GM19397 (cell line): ENCODE measurements around the gene MUC20.
"Not testable (repeated sequence)": the region's sequence is repeated elsewhere in the genome, so short reads cannot be mapped to it uniquely, and the experiment has no call there.

ENCODE experiments used
- ATAC-seq: cut with Tn5 transposase; IDR thresholded peaks from one replicate; pipeline ENCODE4 v1.9.1; 2021; ENCODE audit warnings: mild to moderate bottlenecking, moderate library complexity; ENCODE audit not compliant: unreplicated experiment

MUC20 gene

DNA sequence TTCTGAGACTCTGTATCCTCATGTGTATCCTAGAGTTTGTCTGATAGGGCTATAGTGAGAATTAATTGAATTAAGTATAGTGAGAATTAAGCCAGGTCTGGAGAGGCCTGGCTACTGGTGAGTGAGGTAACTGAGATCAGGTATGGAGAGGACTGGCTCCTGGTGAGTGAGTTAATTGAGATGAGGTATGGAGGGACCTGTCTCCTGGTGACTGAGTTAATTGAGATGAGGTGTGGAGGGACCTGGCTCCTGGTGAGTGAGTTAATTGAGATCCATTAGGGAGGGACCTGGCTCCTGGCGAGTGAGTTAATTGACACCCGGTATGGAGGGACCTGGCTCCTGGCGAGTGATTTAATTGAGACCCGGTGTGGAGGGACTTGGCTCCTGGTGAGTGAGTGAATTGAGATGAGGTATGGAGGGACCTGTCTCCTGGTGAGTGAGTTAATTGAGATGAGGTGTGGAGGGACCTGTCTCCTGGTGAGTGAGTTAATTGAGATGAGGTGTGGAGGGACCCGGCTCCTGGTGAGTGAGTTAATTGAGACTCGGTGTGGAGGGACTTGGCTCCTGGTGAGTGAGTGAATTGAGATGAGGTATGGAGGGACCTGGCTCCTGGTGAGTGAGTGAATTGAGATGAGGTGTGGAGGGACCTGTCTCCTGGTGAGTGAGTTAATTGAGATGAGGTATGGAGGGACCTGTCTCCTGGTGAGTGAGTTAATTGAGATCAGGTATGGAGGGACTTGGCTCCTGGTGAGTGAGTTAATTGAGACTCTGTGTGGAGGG is 10.5 kb upstream of the MUC20 start:
- ATAC-seq: not testable (repeated sequence)

DNA sequence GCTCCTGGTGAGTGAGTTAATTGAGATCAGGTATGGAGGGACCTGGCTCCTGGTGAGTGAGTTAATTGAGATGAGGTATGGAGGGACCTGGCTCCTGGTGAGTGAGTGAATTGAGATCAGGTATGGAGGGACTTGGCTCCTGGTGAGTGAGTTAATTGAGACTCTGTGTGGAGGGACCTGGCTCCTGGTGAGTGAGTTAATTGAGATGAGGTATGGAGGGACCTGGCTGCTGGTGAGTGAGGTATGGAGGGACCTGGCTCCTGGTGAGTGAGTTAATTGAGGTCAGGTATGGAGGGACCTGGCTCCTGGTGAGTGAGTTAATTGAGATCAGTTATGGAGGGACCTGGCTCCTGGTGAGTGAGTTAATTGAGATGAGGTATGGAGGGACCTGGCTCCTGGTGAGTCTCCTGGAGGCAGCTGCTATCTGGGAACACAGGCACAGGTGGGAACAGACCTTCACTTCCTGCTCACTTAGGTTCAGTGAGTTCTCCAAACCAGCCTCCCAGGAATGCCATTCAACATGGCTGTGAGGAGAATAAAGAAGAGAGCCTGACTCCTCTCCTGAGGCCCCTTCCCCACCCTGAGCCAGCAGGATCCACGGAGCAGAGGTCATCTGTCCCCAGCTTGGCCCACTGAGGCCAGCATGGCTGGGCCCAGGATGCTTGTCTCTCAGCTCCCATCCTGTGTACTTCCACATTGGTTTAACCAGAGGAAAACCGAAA is 9.5 kb upstream of the MUC20 start:
- ATAC-seq: not testable (repeated sequence)

DNA sequence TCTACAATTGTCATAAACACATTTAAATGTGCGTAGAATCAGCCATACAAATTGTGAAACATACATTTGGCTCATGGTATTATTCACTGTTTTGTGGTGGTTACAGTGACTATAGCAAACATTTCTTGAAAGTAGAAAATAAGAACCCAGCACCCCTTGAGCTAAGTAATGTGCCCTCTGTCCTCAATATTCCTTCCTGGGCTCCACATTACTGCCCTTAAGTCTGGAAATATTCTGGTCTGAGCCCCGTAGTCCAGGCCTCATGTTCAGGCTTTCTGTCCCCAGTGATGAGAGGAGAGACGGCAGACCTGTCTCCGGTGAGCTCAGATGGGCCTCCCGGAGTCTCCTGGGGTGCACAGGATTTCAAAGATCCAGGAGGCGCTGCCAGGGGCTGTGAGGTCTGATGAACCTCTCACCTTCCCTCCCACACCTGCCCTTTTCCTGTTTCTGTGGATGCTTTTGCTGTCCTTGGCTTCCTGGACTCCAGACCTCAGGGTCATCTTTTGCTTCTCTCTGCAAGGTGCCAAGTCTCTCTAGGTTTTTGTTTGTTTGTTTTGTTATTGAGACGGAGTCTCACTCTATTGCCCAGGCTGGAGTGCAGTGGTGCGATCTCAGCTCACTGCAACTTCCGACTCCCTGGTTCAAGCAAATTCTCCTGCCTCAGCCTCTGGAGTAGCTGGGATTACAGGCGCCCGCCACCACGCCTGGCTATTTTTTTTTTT is 8.8 kb upstream of the MUC20 start:
- ATAC-seq: no peak

DNA sequence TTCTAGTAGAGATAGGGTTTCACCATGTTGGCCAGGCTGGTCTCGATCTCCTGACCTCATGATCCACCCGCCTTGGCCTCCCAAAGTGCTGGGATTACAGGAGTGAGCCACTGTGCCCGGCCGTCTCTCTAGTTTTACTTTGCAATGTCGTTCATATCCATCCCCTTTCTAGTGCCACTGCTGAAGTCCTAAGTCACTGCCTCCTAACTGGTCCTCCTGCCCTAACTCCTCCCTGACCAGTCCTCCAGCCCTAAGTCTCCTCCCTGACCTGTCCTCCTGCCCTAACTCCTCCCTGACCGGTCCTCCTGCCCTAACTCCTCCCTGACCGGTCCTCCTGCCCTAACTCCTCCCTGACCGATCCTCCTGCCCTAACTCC is 8.3 kb upstream of the MUC20 start:
- not testable (repeated sequence) for ATAC-seq

DNA sequence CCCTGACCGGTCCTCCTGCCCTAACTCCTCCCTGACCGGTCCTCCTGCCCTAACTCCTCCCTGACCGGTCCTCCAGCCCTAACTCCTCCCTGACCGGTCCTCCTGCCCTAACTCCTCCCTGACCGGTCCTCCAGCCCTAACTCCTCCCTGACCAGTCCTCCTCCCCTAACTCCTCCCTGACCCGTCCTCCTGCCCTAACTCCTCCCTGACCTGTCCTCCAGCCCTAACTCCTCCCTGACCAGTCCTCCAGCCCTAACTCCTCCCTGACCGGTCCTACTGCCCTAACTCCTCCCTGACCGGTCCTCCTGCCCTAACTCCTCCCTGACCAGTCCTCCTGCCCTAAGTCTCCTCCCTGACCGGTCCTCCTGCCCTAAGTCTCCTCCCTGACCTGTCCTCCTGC is 7.6 kb upstream of the MUC20 start:
- ATAC-seq: not testable (repeated sequence)

DNA sequence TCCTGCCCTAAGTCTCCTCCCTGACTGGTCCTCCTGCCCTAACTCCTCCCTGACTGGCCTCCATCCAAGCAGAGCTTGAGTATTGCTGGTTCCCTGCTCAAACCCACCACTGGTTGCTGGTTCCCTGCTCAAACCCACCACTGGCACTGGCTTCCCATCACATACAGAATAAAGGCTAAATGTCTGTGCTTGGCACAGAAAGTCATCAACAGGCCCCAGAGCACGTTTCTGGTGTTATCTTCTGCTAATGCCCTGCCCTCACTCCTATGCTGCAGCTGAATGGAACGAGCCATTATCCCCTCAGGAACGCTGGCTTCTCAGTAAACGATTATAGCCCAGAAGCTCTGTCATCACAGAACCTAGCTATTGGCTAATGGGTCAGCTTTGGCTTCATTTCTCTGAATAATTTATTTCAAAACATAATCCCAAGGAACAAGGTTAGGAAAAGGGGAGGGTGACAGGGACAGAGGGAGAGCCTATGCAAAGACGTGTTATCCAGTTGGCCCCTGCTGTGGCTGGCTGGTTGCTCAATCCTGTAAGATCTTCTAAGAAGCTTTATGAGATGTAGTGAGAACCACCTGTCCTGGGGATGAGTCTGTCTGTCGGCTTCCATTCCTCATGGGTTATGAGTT is 6.3 kb upstream of the MUC20 start:
- no peak for ATAC-seq

DNA sequence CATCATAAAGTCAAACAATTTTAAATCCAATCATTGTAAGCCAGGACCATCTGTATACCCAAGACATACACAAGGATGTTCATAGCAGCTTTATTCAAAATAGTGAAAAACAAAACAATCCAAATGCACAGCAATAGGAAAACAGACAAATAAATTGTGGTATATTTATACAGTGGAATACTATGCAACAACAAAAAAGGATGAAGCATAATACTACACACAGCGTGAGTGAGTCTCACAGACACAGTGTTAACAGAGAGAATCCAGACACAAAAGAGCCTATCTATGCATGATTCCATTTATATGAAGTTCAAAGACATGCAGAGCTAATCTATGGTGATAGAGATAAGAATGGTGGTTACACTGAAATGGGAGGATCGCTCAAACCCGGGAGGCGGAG is 5.6 kb upstream of the MUC20 start:
- no peak for ATAC-seq

DNA sequence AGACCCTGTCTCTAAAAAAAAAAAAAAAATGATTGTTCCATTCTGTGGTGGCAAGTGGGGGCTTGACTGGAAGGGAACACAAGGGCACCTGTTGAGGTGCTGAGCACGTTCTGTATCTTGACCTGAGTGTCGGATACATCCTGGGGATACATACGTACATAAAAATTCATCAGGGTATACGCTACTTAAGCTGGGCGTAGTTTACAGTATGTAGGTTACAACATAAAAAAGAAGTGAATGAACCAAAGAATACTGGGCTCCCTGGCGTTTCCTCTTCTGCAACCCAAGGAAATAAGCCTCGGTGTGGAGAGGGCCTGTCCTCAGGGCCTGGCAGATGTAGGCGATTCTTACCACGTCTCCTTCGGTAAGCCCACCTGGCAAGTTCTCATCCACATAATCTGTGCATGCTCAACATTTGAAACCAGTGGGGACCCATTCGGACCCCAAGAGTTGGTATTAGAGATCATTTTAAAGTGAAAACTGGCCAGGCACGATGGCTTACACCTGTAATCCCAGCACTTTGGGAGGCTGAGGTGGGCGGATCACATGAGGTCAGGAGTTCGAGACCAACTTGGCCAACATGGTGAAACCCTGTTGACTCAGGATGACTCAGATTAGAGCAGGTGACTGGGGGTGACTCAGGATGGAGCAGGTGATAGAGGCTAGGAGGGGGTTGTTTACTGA is 5.1 kb upstream of the MUC20 start:
- ATAC-seq: no peak

DNA sequence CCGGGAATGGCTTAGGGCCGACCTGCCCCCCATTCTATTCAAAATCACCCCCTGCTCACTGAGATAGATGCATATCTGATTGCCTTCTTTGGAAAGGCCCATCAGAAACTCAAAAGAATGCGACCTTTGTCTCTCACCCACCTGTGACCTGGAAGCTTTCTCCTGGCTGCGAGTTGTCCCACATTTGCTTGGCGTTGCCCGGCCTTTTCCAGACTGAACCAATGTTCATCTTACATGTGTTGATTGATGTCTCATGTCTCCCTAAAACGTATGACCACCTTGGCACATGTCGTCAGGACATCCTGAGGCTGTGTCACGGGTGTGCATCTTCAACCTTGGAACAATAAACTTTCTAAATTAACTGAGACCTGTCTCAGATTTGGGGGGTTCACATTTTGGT is 3.4 kb upstream of the MUC20 start:
- ATAC-seq: no peak

DNA sequence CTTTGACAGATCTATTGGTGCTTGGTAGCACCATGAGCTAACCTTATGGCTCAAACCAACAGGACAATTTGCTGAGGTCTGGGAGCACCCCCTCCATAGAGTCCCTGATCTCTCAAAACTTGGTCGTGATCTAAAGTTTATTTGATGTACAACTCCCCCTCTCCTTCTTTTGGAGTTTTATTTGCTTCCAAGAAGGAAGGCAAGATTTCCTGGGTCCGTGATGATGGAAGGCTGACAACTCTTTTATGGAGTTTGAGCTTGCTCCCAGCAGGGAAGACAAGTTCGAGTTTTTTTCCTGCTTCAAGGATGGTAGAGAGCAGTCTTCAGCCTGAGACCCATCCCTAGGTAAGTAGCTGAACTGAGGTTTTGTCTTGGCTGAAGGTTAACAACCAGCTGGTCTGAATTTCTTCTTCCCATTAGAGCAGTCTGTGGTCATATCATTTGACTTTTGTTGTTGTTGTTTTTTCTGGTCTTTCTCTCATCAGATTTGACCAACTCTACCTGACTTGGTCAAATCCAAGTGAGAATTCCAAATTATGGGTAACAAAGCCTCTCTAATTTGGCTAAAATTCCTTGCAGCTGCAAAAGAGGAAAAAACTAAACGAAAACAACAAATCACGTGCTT is 2.8 kb upstream of the MUC20 start:
- ATAC-seq: no peak

DNA sequence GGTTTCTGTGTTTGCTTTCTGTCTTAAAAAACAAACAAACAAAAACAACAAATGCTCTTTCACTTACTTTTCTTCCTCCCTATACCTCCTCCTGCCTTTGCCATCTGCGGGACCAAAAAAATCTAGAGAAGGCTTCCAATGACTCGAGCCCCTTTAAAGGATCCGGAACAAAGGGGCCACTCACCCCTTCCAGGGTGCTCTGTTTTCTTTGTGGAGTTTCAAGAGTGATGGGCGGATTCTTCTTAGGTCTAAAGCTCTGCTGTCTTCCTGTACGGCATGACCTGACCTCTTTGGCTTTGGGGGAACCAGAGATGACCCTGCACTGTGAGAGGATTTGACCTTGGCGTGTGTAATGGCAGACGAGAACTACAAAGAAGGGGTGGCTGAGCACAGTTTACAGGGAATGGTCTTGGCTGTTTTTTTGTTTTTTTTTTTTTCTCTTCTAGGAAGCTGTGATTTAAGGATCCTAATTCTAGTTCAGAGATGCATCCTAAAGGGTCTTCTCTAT is 2.2 kb upstream of the MUC20 start:
- no peak for ATAC-seq

DNA sequence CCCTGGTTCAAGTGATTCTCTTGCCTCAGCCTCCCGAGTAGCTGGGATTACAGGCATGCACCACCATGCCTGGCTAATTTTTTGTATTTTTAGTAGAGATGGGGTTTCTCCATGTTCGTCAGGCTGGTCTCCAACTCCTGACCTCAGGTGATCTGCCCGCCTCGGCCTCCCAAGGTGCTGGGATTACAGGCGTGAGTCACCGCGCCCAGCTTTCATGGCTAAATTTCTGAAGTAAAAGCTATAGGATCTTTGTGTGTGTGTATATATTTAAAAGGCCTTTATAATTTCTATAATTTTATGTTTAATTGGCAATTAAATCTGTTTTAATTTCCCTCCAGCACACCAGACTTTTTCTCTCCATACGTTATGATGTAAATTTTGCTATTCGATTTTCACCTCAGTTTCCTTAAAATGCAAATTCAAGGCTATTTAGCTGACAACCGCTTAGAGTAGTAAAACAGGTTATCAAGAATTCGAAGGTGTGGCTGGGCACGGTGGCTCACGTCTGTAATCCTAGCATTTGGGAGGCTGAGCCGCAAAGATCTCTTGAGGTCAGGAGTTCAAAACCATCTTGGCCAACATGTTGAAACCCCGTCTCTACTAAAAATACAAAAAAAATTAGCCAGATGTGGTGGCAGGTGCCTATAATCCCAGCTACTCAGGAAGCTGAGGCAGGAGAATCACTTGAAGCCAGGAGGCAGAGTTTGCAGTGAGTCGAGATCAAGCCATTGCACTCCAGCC is 1.1 kb upstream of the MUC20 start:
- ATAC-seq: not testable (repeated sequence)

DNA sequence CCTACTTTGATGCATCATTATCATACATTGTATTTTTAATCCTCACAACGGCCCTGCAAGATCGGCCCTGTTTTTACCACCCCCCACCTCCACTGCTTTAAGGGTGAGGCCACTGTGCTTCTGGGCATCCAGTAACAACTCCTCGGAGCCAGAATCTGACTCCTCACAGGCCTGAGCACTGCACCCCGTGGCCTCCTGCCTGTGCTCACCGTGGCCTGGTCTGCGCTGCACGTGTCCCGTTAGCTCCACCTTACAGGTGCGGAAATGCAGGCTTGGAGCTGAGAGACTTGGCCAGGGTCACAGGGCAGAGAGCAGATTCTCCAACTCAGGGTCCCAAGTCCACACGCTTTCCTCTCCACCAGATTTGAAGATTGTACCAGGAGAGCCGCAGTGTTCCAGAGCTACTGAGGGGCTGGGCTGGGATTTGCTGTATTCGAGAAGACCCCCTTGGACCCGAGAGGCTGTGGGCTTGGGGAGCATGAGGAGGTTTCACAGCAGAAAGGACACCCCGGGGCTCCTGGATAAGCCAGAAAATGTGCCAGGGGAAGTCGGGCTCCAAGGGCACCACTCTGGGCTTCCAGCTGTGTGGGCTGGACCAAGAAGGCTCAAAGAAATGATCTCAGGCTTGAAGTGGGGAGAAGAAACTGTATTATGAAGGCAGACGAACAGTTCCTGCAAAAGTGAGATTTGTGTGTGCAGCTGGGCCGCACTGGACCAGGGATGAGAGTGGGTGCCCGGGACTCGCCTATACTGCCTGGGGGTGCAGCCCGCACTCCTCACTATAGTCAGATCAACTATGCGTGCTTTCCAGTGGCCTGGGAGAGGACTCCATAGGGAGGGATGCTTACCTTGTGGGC is 1.6 kb downstream of the MUC20 start:
- ATAC-seq: not testable (repeated sequence)

DNA sequence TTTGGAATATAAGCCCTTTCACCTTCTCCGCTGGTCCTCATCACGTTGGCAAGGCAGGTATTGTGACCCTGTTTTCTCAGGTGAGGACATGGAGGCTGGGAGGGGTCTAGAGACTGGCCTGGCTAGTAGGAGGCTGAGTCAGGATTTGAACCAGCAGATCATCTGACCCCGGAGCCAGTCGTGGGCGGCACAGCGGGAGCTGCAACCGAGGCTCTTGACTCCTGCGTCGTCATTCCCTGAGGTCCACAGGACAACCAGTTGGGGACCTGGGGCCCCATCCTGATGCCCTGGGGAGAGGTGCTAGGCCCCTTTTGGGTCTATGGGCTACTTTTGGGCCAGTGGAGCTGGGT is 2.2 kb downstream of the MUC20 start:
- not testable (repeated sequence) for ATAC-seq

DNA sequence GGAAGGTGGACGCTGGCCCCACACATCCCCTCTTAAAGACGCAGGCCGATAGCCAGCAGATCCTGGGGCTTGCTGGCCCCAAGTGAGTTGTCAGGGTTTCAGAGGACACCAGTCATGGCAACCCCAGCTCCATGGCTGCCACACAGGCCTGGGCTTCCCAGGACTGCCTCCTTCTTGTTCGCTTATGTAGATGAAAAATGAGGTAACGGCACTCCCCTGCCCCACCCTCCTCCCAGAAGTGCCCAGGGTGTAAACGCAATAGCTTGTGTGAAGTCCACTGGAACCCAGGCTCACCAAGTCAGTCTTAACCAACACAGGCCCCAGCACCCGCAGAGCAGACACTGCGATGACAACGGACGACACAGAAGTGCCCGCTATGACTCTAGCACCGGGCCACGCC is 3.6 kb downstream of the MUC20 start:
- not testable (repeated sequence) for ATAC-seq

DNA sequence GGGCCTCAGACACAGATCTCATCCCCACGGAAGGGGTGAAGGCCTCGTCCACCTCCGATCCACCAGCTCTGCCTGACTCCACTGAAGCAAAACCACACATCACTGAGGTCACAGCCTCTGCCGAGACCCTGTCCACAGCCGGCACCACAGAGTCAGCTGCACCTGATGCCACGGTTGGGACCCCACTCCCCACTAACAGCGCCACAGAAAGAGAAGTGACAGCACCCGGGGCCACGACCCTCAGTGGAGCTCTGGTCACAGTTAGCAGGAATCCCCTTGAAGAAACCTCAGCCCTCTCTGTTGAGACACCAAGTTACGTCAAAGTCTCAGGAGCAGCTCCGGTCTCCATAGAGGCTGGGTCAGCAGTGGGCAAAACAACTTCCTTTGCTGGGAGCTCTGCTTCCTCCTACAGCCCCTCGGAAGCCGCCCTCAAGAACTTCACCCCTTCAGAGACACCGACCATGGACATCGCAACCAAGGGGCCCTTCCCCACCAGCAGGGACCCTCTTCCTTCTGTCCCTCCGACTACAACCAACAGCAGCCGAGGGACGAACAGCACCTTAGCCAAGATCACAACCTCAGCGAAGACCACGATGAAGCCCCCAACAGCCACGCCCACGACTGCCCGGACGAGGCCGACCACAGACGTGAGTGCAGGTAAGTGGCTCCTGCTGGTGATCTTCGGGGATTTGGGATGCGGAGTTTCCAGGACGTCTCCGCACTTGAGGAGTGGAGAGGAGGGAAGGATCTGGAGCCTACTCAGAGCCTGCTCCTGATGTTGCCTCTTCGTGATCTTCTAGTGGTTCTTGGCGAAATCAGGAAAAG is 5.3 kb downstream of the MUC20 start:
- ATAC-seq: not testable (repeated sequence)

DNA sequence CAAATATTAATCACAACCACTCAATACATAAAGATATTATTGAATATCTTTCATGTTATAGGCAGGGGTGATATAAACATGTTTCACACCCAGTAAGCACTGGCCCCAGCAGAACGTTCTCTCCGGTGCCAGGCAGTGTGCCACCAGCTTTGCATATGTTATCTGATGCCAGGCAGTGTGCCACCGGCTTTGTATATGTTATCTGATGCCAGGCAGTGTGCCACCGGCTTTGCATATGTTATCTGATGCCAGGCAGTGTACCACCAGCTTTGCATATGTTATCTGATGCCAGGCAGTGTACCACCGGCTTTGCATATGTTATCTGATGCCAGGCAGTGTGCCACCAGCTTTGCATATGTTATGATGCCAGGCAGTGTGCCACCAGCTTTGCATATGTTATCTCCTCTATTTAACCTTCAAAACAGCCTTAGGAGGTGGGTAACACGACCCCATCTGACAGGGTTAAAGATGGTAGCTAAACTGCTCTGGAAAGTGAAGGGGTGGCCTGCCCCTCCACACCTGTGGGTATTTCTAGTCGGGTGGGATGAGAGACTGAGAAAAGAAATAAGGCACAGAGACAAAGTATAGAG is 6.9 kb downstream of the MUC20 start:
- ATAC-seq: no peak
